ENCODE measurements around the gene KRTAP4-5.
"Not testable (repeated sequence)": the region's sequence is repeated elsewhere in the genome, so short reads cannot be mapped to it uniquely, and the experiment has no call there.

DNA sequence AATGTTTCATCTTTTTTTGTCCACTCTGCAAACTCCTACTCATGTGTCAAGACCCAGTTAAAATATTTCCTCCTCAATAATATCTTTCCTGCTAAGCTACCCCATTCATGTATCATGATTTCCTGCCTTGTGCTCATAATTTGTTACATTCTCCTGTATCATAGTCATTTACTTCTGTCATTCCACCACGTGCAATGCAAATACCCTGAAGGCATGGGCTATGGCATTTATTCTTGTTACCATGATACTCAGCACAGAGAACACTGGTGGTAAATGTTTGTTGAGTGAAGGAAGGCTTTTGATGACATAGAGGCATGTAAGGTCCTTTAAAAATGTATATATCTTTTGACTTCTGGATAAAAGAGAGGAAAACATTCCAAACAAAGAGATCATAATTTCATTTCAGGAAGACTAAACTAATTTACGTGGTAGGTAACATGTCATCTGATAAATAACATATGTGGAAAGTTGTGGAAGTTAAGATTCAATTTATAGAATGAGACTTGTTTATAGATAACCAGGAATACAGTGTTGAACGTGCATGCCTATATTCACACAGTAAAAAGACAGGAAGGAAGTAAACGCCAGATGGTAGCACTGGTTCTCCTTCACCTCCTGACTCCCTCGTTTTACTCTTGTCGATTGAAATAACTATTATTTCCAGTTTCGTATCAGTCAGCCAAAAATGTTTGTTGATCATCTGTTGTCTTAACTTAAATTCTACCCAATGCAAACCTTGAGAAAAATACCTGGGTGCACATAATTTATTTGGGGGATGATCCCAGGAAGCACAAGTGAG lies 49.7 kb downstream of the KRTAP4-5 start:
- TF ChIP-seq, protein P1, sequence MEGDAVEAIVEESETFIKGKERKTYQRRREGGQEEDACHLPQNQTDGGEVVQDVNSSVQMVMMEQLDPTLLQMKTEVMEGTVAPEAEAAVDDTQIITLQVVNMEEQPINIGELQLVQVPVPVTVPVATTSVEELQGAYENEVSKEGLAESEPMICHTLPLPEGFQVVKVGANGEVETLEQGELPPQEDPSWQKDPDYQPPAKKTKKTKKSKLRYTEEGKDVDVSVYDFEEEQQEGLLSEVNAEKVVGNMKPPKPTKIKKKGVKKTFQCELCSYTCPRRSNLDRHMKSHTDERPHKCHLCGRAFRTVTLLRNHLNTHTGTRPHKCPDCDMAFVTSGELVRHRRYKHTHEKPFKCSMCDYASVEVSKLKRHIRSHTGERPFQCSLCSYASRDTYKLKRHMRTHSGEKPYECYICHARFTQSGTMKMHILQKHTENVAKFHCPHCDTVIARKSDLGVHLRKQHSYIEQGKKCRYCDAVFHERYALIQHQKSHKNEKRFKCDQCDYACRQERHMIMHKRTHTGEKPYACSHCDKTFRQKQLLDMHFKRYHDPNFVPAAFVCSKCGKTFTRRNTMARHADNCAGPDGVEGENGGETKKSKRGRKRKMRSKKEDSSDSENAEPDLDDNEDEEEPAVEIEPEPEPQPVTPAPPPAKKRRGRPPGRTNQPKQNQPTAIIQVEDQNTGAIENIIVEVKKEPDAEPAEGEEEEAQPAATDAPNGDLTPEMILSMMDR (IDR thresholded peaks at IDR 0.05) = not testable (repeated sequence)
- TF ChIP-seq POLR2A (IDR thresholded peaks at IDR 0.05) = not testable (repeated sequence)
